ENCODE results near the gene CARD10. TPM values are rescaled to one million over a fixed set of nuclear protein-coding genes. Genes with fewer than 3 reads are reported as not detected.

Gene CARD10
- total RNA-seq, 4 donors from 2014 or later, result 6.0 to 15.3 (median 8.8) TPM

- peak overlapping the region; percentile 34 to 70 (median 36) for H3K27ac ChIP-seq (replicated peaks in 1 of 4)
- 68% methylated on average over 6 of the region's 10 CpGs for WGBS
- no peak for TF ChIP-seq EP300 (IDR thresholded peaks at IDR 0.05)
- TF ChIP-seq POLR2A (IDR thresholded peaks at IDR 0.05; ENCODE audit: low read depth), result no peak
- TF ChIP-seq POLR2AphosphoS5 (IDR thresholded peaks at IDR 0.05), result no peak
- no peak for TF ChIP-seq CTCF (IDR thresholded peaks at IDR 0.05)
- peaks cover 43 to 50% (median 45%) of the 10 kb centered on the region in 4 donors for H3K4me1 ChIP-seq
- H3K9me3 ChIP-seq, result no peaks in the 10 kb centered on the region
- H3K4me3 ChIP-seq, result no peak overlapping the region
- intact Hi-C loops (cut with DNase I), result no loop called here
- DNase-seq (ENCODE audit: extremely low spot score), result no peak
- peaks cover 0 to 39% (median 6%) of the 10 kb centered on the region in 4 donors for H3K36me3 ChIP-seq
- H3K27me3 ChIP-seq, result peaks cover 0 to 38% (median 0%) of the 10 kb centered on the region in 4 donors
Measured at GRCh38 chr22:37509059-37509860, 10.0 kb downstream of the CARD10 start.

GRCh38 chr22:37508431-37508992 lies 10.7 kb downstream of the CARD10 start:
- Histone ChIP-seq H3K4me1 (peaks cover 43 to 58% (median 46%) of the 10 kb centered on the region in 4 donors), H3K9me3 (no peaks in the 10 kb centered on the region), H3K27me3 (peaks cover 0 to 46% (median 0%) of the 10 kb centered on the region in 4 donors), H3K36me3 (peaks cover 0 to 38% (median 6%) of the 10 kb centered on the region in 4 donors), H3K27ac (replicated peaks in 1 of 4) (peak overlapping the region; percentile 34 to 70 (median 36)), H3K4me3 (no peak overlapping the region)
- DNase-seq (ENCODE audit: extremely low spot score), result no peak
- WGBS, result 58% methylated on average over 5 of the region's 22 CpGs
- TF ChIP-seq EP300 (IDR thresholded peaks at IDR 0.05), result no peak
- peak in 1 of 3 experiments; percentile 25 for TF ChIP-seq CTCF (IDR thresholded peaks at IDR 0.05)
- intact Hi-C loops (cut with DNase I), result no loop called here

GRCh38 chr22:37507731-37508130 lies 11.5 kb downstream of the CARD10 start:
- no peak for TF ChIP-seq POLR2A (IDR thresholded peaks at IDR 0.05; ENCODE audit: low read depth)
- TF ChIP-seq CTCF (IDR thresholded peaks at IDR 0.05), result no peak
- TF ChIP-seq EP300 (IDR thresholded peaks at IDR 0.05), result no peak
- no peak for TF ChIP-seq POLR2AphosphoS5 (IDR thresholded peaks at IDR 0.05)
- H3K4me3 ChIP-seq, result no peak overlapping the region
- no peaks in the 10 kb centered on the region for H3K9me3 ChIP-seq
- peaks cover 0 to 54% (median 0%) of the 10 kb centered on the region in 4 donors for H3K27me3 ChIP-seq
- H3K4me1 ChIP-seq, result peaks cover 43 to 63% (median 47%) of the 10 kb centered on the region in 4 donors
- DNase-seq (ENCODE audit: extremely low spot score), result no peak
- peak overlapping the region in 1 of 4 donors; percentile 70 for H3K27ac ChIP-seq (replicated peaks in 1 of 4)
- WGBS, result 95% methylated on average over 10 of the region's 10 CpGs
- intact Hi-C loops (cut with DNase I), result no loop called here
- H3K36me3 ChIP-seq, result peaks cover 0 to 42% (median 6%) of the 10 kb centered on the region in 4 donors

- peaks cover 46 to 67% (median 54%) of the 10 kb centered on the region in 4 donors for H3K4me1 ChIP-seq
- peaks cover 0 to 59% (median 0%) of the 10 kb centered on the region in 4 donors for H3K27me3 ChIP-seq
- no peak for DNase-seq (ENCODE audit: extremely low spot score)
- H3K4me3 ChIP-seq, result no peak overlapping the region
- TF ChIP-seq POLR2AphosphoS5 (IDR thresholded peaks at IDR 0.05), result no peak
- no peak for TF ChIP-seq CTCF (IDR thresholded peaks at IDR 0.05)
- TF ChIP-seq POLR2A (IDR thresholded peaks at IDR 0.05; ENCODE audit: low read depth), result no peak
- TF ChIP-seq EP300 (IDR thresholded peaks at IDR 0.05), result no peak
- H3K27ac ChIP-seq (replicated peaks in 1 of 4), result no peak overlapping the region
- H3K36me3 ChIP-seq, result peaks cover 0 to 42% (median 6%) of the 10 kb centered on the region in 4 donors
- 92% methylated on average over 14 of the region's 14 CpGs for whole genome bisulfite sequencing
- no peaks in the 10 kb centered on the region for H3K9me3 ChIP-seq
- intact Hi-C loops (cut with DNase I), result no loop called here
Measured at GRCh38 chr22:37505989-37506388, 13.2 kb downstream of the CARD10 start.

All from esophagus muscularis mucosa (tissue), 4 donors.